GM23338 (cell line): Measurements from ENCODE around the gene PRKAA2. TPM values are rescaled to one million over a fixed set of nuclear protein-coding genes. Genes with fewer than 3 reads are reported as not detected.

ENCODE experiments used
- ATAC-seq: fragments of 200-7000 bp; cut with Tn5 transposase; 3 replicates; pipeline ENCODE4 v1.9.1; 2020
- DNase-seq: peaks from one replicate; pipeline ENCODE4 v3.0.0-alpha.2; 2015; ENCODE audit warnings: low spot score
- H2AFZ ChIP-seq: fragments of 200-600 bp; sonication (generic); 2 replicates; pipeline ENCODE4 v1.8.0; 2016; ENCODE audit warnings: antibody characterized with exemption, mild to moderate bottlenecking, moderate library complexity
- H3F3A ChIP-seq: fragments of 200-600 bp; sonication (generic); replicated peaks from 2 replicates; pipeline ENCODE4 v1.8.0; 2017; ENCODE audit warnings: antibody characterized with exemption, mixed run types, low read depth
- H3K27ac ChIP-seq: fragments of 200-600 bp; sonication (generic); 2 replicates; pipeline ENCODE4 v1.6.1; 2016; ENCODE audit warnings: low read depth
- H3K27me3 ChIP-seq: fragments of 200-600 bp; sonication (generic); 2 replicates; pipeline ENCODE4 v1.8.0; 2016; ENCODE audit warnings: mild to moderate bottlenecking, mixed run types, moderate library complexity; ENCODE audit not compliant: insufficient read depth
- H3K36me3 ChIP-seq: fragments of 200-600 bp; sonication (generic); 2 replicates; pipeline ENCODE4 v1.8.0; 2016; ENCODE audit warnings: mild to moderate bottlenecking; ENCODE audit not compliant: insufficient read depth
- H3K4me1 ChIP-seq: fragments of 200-600 bp; sonication (generic); 2 replicates; pipeline ENCODE4 v1.8.0; 2016; ENCODE audit warnings: mild to moderate bottlenecking, moderate library complexity; ENCODE audit not compliant: insufficient read depth
- H3K4me2 ChIP-seq: fragments of 200-600 bp; sonication (generic); 2 replicates; pipeline ENCODE4 v1.7.1; 2017; ENCODE audit warnings: mixed run types
- H3K4me3 ChIP-seq: fragments of 200-600 bp; sonication (generic); 2 replicates; pipeline ENCODE4 v1.6.1; 2016; ENCODE audit warnings: mixed run types
- H3K79me2 ChIP-seq: fragments of 200-600 bp; sonication (generic); replicated peaks from 2 replicates; pipeline ENCODE4 v1.8.0; 2017; ENCODE audit warnings: mild to moderate bottlenecking; ENCODE audit not compliant: insufficient read depth
- H3K9me2 ChIP-seq: fragments of 200-600 bp; sonication (generic); 2 replicates; pipeline ENCODE4 v1.8.0; 2017; ENCODE audit not compliant: insufficient read depth
- H4K20me1 ChIP-seq: fragments of 200-600 bp; sonication (generic); replicated peaks from 2 replicates; pipeline ENCODE4 v1.8.0; 2017; ENCODE audit warnings: mild to moderate bottlenecking; ENCODE audit not compliant: insufficient read depth
- H3K27ac Mint-ChIP-seq: 2 replicates; pipeline ENCODE4 v1.8.0; 2020; ENCODE audit warnings: inconsistent platforms, mild to moderate bottlenecking, moderate library complexity, mixed read lengths
- H3K27me3 Mint-ChIP-seq: 3 replicates; pipeline ENCODE4 v1.8.0; 2022; ENCODE audit warnings: low read depth, mild to moderate bottlenecking, moderate library complexity, mixed read lengths, inconsistent platforms; ENCODE audit not compliant: insufficient read depth, poor library complexity
- H3K36me3 Mint-ChIP-seq: 3 replicates; pipeline ENCODE4 v1.8.0; 2021; ENCODE audit warnings: low read depth, mild to moderate bottlenecking, inconsistent platforms, moderate library complexity, mixed read lengths
- H3K4me1 Mint-ChIP-seq: 3 replicates; pipeline ENCODE4 v1.8.0; 2020; ENCODE audit warnings: mild to moderate bottlenecking, inconsistent platforms, mixed read lengths
- H3K4me3 Mint-ChIP-seq: 3 replicates; pipeline ENCODE4 v1.8.0; 2021; ENCODE audit warnings: moderate library complexity, mild to moderate bottlenecking, inconsistent platforms, mixed read lengths
- H3K9me3 Mint-ChIP-seq: 3 replicates; pipeline ENCODE4 v1.8.0; 2020; ENCODE audit warnings: moderate library complexity, mild to moderate bottlenecking, inconsistent platforms, mixed read lengths
- CREB1 ChIP-seq: fragments of 250-450 bp; sonication (Bioruptor Pico); IDR thresholded peaks from 2 replicates; pipeline ENCODE4 v1.5.0; 2020; ENCODE audit warnings: low read depth, mild to moderate bottlenecking, moderate library complexity
- ETS1 ChIP-seq: IDR thresholded peaks from 2 replicates; pipeline ENCODE4 v1.6.1; 2016; ENCODE audit warnings: antibody characterized with exemption
- EZH2 ChIP-seq: fragments of 200-600 bp; sonication (generic); IDR thresholded peaks from one replicate; pipeline ENCODE4 v1.8.0; 2017; ENCODE audit warnings: antibody characterized with exemption, mild to moderate bottlenecking, low read depth; ENCODE audit not compliant: unreplicated experiment
- EZH2phosphoT487 ChIP-seq: fragments of 200-600 bp; sonication (generic); IDR thresholded peaks from one replicate; pipeline ENCODE4 v1.8.1; 2018; ENCODE audit warnings: antibody characterized with exemption; ENCODE audit not compliant: unreplicated experiment
- JUNB ChIP-seq: IDR thresholded peaks from one replicate; pipeline ENCODE4 v1.6.1; 2016; ENCODE audit warnings: antibody characterized with exemption; ENCODE audit not compliant: unreplicated experiment
- NANOG ChIP-seq: IDR thresholded peaks from 2 replicates; pipeline ENCODE4 v1.6.1; 2016; ENCODE audit warnings: antibody characterized with exemption, borderline replicate concordance
- POLR2AphosphoS5 ChIP-seq: IDR thresholded peaks from 2 replicates; pipeline ENCODE4 v1.6.1; 2016; ENCODE audit warnings: antibody characterized with exemption, low read depth
- STAT1 ChIP-seq: IDR thresholded peaks from one replicate; pipeline ENCODE4 v1.6.1; 2016; ENCODE audit warnings: antibody characterized with exemption; ENCODE audit not compliant: unreplicated experiment
- ZNF114 ChIP-seq: fragments of 250-450 bp; sonication (Bioruptor Pico); IDR thresholded peaks from 2 replicates; pipeline ENCODE4 v1.5.0; 2020; ENCODE audit warnings: mild to moderate bottlenecking, moderate library complexity
- ZNF331 ChIP-seq: fragments of 250-450 bp; sonication (Bioruptor Pico); IDR thresholded peaks from 2 replicates; pipeline ENCODE4 v1.5.0; 2020; ENCODE audit warnings: low read depth, mild to moderate bottlenecking, moderate library complexity
- polyA plus RNA-seq: library from polyadenylated mRNA; unstranded; fragments of >200 nt; fragmentation: Nextera tagmentation; extraction: Ambion mirVana; gene quantifications from 2 replicates; pipeline ENCODE4 v1.2.1, GENCODE V29; 2016
- total RNA-seq: library from RNA; depleted of rRNA; stranded (reverse); fragments of >200 nt; shearing (Covaris generic); gene quantifications from 2 replicates; pipeline ENCODE4 v1.2.3, GENCODE V29; 2014
- TF ChIP-seq, protein P1 (sequence below), 2 experiments: fragments of 200-600 bp in 1 of 2; sonication (generic) in 1 of 2; conservative IDR thresholded peaks; 2 replicates each; pipeline versions ENCODE4 v1.5.1 to v1.6.1; 2016 to 2017; ENCODE audit warnings: antibody characterized with exemption in 2 of 2, low read depth in 2 of 2, mild to moderate bottlenecking in 2 of 2, moderate library complexity in 1 of 2
- TF ChIP-seq, protein P2 (sequence below): IDR thresholded peaks from one replicate; pipeline ENCODE4 v1.6.1; 2018; ENCODE audit warnings: antibody characterized with exemption; ENCODE audit not compliant: unreplicated experiment

PRKAA2 gene
- total and polyA plus RNA-seq, 2 experiments from 2014 or later: 3.0 to 8.7 TPM

- H3K27ac ChIP-seq: no peak overlapping the region
- no peak for TF ChIP-seq EZH2phosphoT487
- TF ChIP-seq EZH2: no peak
- H3K4me1 Mint-ChIP-seq: no peaks in the 10 kb centered on the region
- H3K27me3 Mint-ChIP-seq: peaks cover 2% of the 10 kb centered on the region
- H3K27ac Mint-ChIP-seq: no peak overlapping the region
- no peak overlapping the region for H2AFZ ChIP-seq
- ATAC-seq: no peak
- DNase-seq: no peak
- H4K20me1 ChIP-seq: no peaks in the 10 kb centered on the region
- H3K9me3 Mint-ChIP-seq: no peaks in the 10 kb centered on the region
- H3F3A ChIP-seq: no peaks in the 10 kb centered on the region
- no peak overlapping the region for H3K4me2 ChIP-seq
- H3K36me3 Mint-ChIP-seq: no peaks in the 10 kb centered on the region
- no peaks in the 10 kb centered on the region for H3K4me1 ChIP-seq
- no peaks in the 10 kb centered on the region for H3K79me2 ChIP-seq
- no peaks in the 10 kb centered on the region for H3K9me2 ChIP-seq
- no peaks in the 10 kb centered on the region for H3K27me3 ChIP-seq
- H3K4me3 ChIP-seq: no peak overlapping the region
- no peaks in the 10 kb centered on the region for H3K36me3 ChIP-seq
- no peak overlapping the region for H3K4me3 Mint-ChIP-seq
These were observed 109.8 kb downstream of the PRKAA2 start for GRCh38 chr1:56754708-56755479.

GRCh38 chr1:56755911-56756310 lies 110.8 kb downstream of the PRKAA2 start:
- H3K36me3 ChIP-seq: no peaks in the 10 kb centered on the region
- H3F3A ChIP-seq: no peaks in the 10 kb centered on the region
- Mint-ChIP-seq H3K36me3 (no peaks in the 10 kb centered on the region), H3K27me3 (peaks cover 2% of the 10 kb centered on the region), H3K27ac (no peak overlapping the region), H3K4me1 (no peaks in the 10 kb centered on the region), H3K9me3 (no peaks in the 10 kb centered on the region), H3K4me3 (no peak overlapping the region)
- H4K20me1 ChIP-seq: no peaks in the 10 kb centered on the region
- H3K4me3 ChIP-seq: no peak overlapping the region
- H3K79me2 ChIP-seq: no peaks in the 10 kb centered on the region
- H2AFZ ChIP-seq: no peak overlapping the region
- H3K9me2 ChIP-seq: no peaks in the 10 kb centered on the region
- no peak overlapping the region for H3K27ac ChIP-seq
- H3K27me3 ChIP-seq: no peaks in the 10 kb centered on the region
- ATAC-seq (no peak), DNase-seq (no peak)
- H3K4me2 ChIP-seq: no peak overlapping the region
- no peaks in the 10 kb centered on the region for H3K4me1 ChIP-seq
- no peak for TF ChIP-seq CREB1 (CRISPR knock-in tag)
- TF ChIP-seq ZNF114: no peak
- TF ChIP-seq POLR2AphosphoS5: no peak
- no peak for TF ChIP-seq JUNB
- TF ChIP-seq, protein P1, sequence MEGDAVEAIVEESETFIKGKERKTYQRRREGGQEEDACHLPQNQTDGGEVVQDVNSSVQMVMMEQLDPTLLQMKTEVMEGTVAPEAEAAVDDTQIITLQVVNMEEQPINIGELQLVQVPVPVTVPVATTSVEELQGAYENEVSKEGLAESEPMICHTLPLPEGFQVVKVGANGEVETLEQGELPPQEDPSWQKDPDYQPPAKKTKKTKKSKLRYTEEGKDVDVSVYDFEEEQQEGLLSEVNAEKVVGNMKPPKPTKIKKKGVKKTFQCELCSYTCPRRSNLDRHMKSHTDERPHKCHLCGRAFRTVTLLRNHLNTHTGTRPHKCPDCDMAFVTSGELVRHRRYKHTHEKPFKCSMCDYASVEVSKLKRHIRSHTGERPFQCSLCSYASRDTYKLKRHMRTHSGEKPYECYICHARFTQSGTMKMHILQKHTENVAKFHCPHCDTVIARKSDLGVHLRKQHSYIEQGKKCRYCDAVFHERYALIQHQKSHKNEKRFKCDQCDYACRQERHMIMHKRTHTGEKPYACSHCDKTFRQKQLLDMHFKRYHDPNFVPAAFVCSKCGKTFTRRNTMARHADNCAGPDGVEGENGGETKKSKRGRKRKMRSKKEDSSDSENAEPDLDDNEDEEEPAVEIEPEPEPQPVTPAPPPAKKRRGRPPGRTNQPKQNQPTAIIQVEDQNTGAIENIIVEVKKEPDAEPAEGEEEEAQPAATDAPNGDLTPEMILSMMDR (conservative IDR thresholded peaks at IDR 0.05; ENCODE audit: low read depth in 2 of 2): no peak
- no peak for TF ChIP-seq STAT1
- TF ChIP-seq ZNF331: no peak
- TF ChIP-seq ETS1: no peak
- TF ChIP-seq, protein P2, sequence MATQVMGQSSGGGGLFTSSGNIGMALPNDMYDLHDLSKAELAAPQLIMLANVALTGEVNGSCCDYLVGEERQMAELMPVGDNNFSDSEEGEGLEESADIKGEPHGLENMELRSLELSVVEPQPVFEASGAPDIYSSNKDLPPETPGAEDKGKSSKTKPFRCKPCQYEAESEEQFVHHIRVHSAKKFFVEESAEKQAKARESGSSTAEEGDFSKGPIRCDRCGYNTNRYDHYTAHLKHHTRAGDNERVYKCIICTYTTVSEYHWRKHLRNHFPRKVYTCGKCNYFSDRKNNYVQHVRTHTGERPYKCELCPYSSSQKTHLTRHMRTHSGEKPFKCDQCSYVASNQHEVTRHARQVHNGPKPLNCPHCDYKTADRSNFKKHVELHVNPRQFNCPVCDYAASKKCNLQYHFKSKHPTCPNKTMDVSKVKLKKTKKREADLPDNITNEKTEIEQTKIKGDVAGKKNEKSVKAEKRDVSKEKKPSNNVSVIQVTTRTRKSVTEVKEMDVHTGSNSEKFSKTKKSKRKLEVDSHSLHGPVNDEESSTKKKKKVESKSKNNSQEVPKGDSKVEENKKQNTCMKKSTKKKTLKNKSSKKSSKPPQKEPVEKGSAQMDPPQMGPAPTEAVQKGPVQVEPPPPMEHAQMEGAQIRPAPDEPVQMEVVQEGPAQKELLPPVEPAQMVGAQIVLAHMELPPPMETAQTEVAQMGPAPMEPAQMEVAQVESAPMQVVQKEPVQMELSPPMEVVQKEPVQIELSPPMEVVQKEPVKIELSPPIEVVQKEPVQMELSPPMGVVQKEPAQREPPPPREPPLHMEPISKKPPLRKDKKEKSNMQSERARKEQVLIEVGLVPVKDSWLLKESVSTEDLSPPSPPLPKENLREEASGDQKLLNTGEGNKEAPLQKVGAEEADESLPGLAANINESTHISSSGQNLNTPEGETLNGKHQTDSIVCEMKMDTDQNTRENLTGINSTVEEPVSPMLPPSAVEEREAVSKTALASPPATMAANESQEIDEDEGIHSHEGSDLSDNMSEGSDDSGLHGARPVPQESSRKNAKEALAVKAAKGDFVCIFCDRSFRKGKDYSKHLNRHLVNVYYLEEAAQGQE: no peak
- no peak for TF ChIP-seq NANOG
- no peak for TF ChIP-seq EZH2
- no peak for TF ChIP-seq EZH2phosphoT487
